ENCODE data around the gene SLC22A16. TPM values are rescaled to one million over a fixed set of nuclear protein-coding genes. Genes with fewer than 3 reads are reported as not detected.

Gene SLC22A16
- total RNA-seq, 1 donor from 2014 or later = not detected

- no peak for DNase-seq (ENCODE audit: low read depth in 2 of 2)
Observed at GRCh38 chr6:110404607-110405006, 71.8 kb downstream of the SLC22A16 start.

DNA sequence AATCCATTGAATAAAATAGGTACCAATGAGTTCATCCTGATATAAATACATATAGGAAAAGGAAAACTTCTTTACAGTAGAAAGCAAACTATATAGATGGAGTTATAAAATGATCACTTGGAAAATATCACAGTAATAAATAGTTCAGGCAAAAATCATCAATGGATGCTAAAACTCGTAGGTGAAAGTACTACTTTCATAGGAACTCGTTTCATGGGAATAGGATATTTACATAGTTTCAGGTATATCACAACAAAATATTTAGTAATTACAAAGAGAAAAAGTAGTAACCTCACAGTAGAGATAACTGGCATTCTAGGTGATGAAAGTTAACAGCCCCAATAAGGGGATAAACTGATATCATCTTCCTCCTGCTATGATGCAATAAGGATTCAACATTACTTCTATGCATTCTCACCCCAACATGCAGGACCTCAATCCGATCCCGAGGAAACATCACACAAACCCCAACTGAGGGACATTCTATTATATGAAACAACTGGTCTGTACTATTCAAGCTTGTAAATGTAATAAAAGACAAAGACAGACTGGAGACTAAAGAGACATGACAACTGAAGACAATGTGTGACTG lies 74.7 kb downstream of the SLC22A16 start:
- no peak for DNase-seq (ENCODE audit: low read depth in 2 of 2)

DNA sequence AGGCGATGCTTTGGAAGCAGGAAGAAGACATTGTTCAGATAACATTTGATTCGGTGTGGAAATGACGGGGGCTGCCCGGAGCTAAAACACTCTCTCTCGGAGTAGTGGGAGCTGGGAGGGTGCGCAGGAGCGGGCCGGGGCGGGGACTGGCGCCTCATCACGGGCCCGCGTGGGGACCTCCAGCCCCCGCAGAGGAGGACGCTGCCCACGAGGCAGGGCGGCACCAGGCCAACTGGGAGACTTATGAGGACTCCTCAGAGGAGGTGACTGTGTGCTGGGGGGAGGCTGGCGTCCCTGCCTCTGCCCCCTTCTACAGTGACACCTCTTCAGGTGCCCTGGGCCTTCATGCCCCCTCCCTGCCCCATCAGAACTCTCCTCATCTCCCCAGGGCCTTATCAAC lies 76.2 kb downstream of the SLC22A16 start:
- no peak for DNase-seq (ENCODE audit: low read depth in 2 of 2)

DNA sequence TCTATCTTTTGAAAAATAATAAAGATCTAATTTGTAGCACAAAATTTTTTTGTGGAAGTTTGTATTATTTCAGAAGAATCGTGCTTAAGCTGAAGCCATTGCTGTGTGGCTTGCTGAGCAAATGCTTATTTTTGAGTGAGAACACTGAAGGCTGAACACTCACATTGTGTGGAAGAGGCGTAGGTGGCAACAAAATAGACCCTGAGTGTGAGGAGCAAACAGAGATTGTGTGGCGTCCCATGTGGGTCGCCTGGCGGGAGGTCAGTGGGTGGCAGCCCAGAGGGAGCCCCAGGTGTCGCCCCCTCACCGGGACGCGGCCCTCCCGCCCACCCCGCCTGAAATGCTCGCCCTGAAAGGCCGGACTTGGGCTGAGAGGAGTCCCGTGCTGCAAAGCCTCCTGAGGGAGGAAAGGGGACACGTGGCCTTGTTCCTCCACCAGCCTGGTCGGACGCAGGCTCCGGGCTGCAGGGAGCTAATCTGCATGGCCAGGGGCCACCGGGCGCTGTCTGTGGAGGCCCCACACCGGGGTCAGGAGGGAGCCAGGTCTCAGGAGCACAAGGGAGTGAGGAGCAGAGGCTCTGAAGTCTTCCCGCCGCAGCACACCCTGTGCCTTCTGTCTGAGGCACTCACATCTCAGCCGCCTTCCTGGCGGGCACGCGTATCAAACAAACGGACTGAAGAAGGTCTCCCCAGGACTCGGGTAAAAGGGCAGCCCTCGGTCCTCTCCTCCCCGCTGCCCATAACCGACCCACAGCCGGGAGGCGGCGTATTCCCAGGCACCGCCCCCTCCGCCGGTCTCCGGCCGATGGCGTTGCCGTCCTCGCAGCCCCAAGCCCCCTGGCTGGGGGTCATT lies 77.0 kb downstream of the SLC22A16 start:
- DNase-seq (ENCODE audit: low read depth in 2 of 2) = peak; percentile 7 to 8

DNA sequence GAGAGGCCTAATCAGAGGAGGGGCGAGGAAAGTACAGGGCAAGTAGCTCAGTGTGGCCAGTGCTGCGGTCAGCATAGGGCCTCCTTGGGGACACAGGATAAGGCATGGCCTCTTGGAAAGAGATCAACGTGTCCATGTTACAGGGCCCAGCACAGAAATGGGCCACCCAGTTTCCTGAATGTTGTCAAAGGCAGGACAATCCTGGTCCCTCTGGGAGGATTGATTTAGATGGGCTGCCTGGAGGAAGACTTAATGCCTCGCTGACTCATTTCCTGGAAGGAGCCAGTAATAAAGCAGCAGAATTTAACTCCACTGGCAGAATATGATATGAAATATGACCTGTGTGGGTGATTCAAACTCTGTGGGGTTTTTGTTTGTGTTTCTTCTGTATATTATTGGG lies 77.6 kb downstream of the SLC22A16 start:
- DNase-seq (ENCODE audit: low read depth in 2 of 2) = peak in 1 of 2 donors; percentile 17

DNA sequence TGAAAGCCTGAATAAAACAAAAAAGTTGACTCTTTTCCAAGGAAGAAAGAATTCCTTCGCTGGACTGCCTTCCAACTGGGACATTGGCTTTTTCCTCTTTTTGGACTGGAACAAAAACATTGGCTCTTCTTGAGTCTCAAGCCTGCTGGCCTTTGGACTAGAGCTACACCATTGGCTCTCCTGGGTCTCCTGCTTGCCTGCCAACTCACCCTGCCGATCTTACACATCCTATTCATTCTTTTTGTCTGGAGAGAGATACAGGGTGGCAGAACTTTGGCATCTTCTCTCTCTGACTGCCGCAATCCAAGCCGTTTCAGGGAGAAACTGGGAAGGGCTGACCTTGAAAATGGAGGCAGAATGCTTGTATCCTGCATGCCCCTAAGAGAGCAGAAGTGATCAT lies 81.2 kb downstream of the SLC22A16 start:
- no peak for DNase-seq (ENCODE audit: low read depth in 2 of 2)

DNA sequence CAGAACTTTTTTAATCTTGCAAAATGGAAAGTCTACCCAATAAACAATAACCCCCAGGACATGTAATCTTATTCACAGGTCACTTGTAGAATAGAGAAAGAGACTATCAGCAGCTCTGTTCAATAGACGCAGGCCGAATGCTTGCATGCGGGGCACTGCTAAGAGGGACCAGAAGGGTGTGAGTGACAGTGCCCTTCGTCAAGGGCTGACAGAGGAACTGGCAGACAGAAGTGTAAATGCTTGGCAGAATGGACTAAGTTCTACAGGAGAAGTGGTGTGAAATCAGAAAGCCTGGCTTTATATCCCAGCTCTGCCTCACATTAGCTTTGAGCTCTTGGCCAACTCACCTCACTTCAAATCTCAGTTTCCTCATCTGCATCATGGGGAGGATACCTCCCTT lies 82.0 kb downstream of the SLC22A16 start:
- DNase-seq (ENCODE audit: low read depth in 2 of 2) = no peak

GRCh38 chr6:110392727-110393126 lies 83.7 kb downstream of the SLC22A16 start:
- DNase-seq (ENCODE audit: low read depth in 2 of 2) = no peak

DNA sequence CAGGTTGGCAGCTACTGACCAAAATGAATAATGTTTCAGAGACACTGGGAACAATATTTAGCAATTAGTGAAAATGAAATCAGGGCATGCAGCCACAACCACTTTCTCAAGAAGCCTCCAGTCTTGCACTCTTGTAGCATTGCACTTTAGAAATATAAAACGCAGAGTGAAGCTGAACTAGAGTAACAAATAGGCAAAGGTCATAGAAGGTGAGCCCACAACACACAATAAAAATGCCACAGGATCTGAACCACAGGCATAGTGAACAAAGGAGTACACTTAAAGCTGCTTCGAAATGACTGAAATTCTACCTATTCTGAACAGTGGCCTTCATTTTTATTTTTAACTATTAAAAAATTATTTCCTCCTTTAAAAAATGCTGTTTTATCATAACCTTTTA lies 86.0 kb downstream of the SLC22A16 start:
- DNase-seq (ENCODE audit: low read depth in 2 of 2) = no peak

GRCh38 chr6:110389689-110390382 lies 86.6 kb downstream of the SLC22A16 start:
- peak; percentile 52 to 73 for DNase-seq (ENCODE audit: low read depth in 2 of 2)

DNA sequence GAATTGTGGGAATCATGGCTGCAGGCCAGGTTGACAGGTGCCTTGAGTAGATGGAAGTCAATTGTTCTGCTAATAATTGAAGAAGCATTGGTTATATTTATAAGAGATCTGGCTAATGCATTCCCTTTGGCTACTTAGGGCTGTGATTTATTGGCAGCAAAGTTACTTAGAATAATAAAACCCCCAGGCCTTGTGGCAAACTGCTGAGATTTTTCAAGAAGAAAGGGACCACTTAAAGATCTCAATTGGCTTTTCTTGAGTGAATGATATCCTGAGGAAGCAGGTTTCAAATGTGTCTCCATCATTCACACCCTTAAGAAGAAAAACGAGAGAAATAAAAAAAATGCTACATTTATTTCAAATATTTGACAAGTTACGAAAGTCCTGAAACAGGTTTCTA lies 88.4 kb downstream of the SLC22A16 start:
- no peak for DNase-seq (ENCODE audit: low read depth in 2 of 2)

GRCh38 chr6:110385458-110385863 lies 91.0 kb downstream of the SLC22A16 start:
- no peak for DNase-seq (ENCODE audit: low read depth in 2 of 2)

GRCh38 chr6:110378552-110378951 lies 97.9 kb downstream of the SLC22A16 start:
- DNase-seq (ENCODE audit: low read depth in 2 of 2) = no peak

Other genes with a start within 250 kb of the SLC22A16 start
- not detected in 2 replicates for gene METTL24, start 118.3 kb downstream of the SLC22A16 start, total RNA-seq
- gene DDO, start 61.0 kb downstream of the SLC22A16 start, total RNA-seq = 1.7 and 2.6 TPM in 2 replicates